ENCODE results near the gene TXNRD1.
"Not testable (repeated sequence)": the region's sequence is repeated elsewhere in the genome, so short reads cannot be mapped to it uniquely, and the experiment has no call there.

Gene TXNRD1

GRCh38 chr12:104360983-104361707, 145.6 kb downstream of the TXNRD1 start:
- FAIRE-seq (no peak), DNase-seq (ENCODE audit: low spot score) (peak; percentile 30)

GRCh38 chr12:104365921-104366410, 150.4 kb downstream of the TXNRD1 start:
- FAIRE-seq (no peak), DNase-seq (ENCODE audit: low spot score) (no peak)

GRCh38 chr12:104369708-104370107, 154.1 kb downstream of the TXNRD1 start:
- no peak for DNase-seq (ENCODE audit: low spot score)
- FAIRE-seq = no peak

- FAIRE-seq = no peak
- peak; percentile 70 for DNase-seq (ENCODE audit: low spot score)
These were observed 155.7 kb downstream of the TXNRD1 start for GRCh38 chr12:104371043-104371870.

- FAIRE-seq (no peak), DNase-seq (ENCODE audit: low spot score) (peak; percentile 30)
These were observed 156.6 kb downstream of the TXNRD1 start for GRCh38 chr12:104372061-104372720.

- FAIRE-seq = no peak
- DNase-seq (ENCODE audit: low spot score) = no peak
These were observed 157.2 kb downstream of the TXNRD1 start for GRCh38 chr12:104372721-104373335.

- FAIRE-seq (no peak), DNase-seq (ENCODE audit: low spot score) (no peak)
These were observed 158.5 kb downstream of the TXNRD1 start for GRCh38 chr12:104374071-104374470.

GRCh38 chr12:104374806-104375205, 159.2 kb downstream of the TXNRD1 start:
- no peak for FAIRE-seq
- no peak for DNase-seq (ENCODE audit: low spot score)

- FAIRE-seq = no peak
- DNase-seq (ENCODE audit: low spot score) = no peak
These were observed 160.2 kb downstream of the TXNRD1 start for GRCh38 chr12:104375775-104376174.

- FAIRE-seq (no peak), DNase-seq (ENCODE audit: low spot score) (peak; percentile 9)
These were observed 161.3 kb downstream of the TXNRD1 start for GRCh38 chr12:104376650-104377513.

- DNase-seq (ENCODE audit: low spot score) (peak; percentile 10), FAIRE-seq (no peak)
These were observed 161.9 kb downstream of the TXNRD1 start for GRCh38 chr12:104377514-104377812.

GRCh38 chr12:104378427-104378826, 162.8 kb downstream of the TXNRD1 start:
- no peak for FAIRE-seq
- no peak for DNase-seq (ENCODE audit: low spot score)

GRCh38 chr12:104381341-104381730, 165.8 kb downstream of the TXNRD1 start:
- no peak for FAIRE-seq
- no peak for DNase-seq (ENCODE audit: low spot score)

- FAIRE-seq (no peak), DNase-seq (ENCODE audit: low spot score) (peak; percentile 68)
These were observed 166.3 kb downstream of the TXNRD1 start for GRCh38 chr12:104381731-104382480.

- DNase-seq (ENCODE audit: low spot score) (no peak), FAIRE-seq (no peak)
These were observed 168.7 kb downstream of the TXNRD1 start for GRCh38 chr12:104384141-104384880.

GRCh38 chr12:104385510-104385909, 169.9 kb downstream of the TXNRD1 start:
- peak; percentile 5 for FAIRE-seq
- DNase-seq (ENCODE audit: low spot score) = no peak

- FAIRE-seq = no peak
- no peak for DNase-seq (ENCODE audit: low spot score)
These were observed 170.9 kb downstream of the TXNRD1 start for GRCh38 chr12:104386461-104386860.

GRCh38 chr12:104387190-104387589, 171.6 kb downstream of the TXNRD1 start:
- no peak for FAIRE-seq

GRCh38 chr12:104394086-104394485, 178.5 kb downstream of the TXNRD1 start:
- DNase-seq (ENCODE audit: low spot score); FAIRE-seq: not testable (repeated sequence)

More at GRCh38 chr12:104387190-104387589, 171.6 kb downstream of the TXNRD1 start:
- no peak for DNase-seq (ENCODE audit: low spot score)
